GM06990 (cell line): ENCODE results near the gene SAMD14.

ENCODE experiments used
- DNase-seq: peaks from one replicate; pipeline ENCODE4 v3.0.0-alpha.2; 2011; ENCODE audit not compliant: insufficient read length; ENCODE audit errors: extremely low read depth
- H3K27me3 ChIP-seq: replicated peaks from 2 replicates; pipeline ENCODE4 v1.6.0; 2011; ENCODE audit warnings: low read length; ENCODE audit not compliant: control insufficient read depth, insufficient read depth
- H3K36me3 ChIP-seq: 2 replicates; pipeline ENCODE4 v1.5.1; 2011; ENCODE audit warnings: low read length; ENCODE audit not compliant: control insufficient read depth, insufficient read depth
- H3K4me3 ChIP-seq: replicated peaks from 2 replicates; pipeline ENCODE4 v1.5.1; 2011; ENCODE audit warnings: low read depth, mild to moderate bottlenecking, control low read depth, low read length
- CTCF ChIP-seq: IDR thresholded peaks from 2 replicates; pipeline ENCODE4 v1.5.1; 2011; ENCODE audit warnings: low read length, control low read depth, mild to moderate bottlenecking, inconsistent platforms; ENCODE audit not compliant: insufficient read depth, poor library complexity, severe bottlenecking

SAMD14 gene

DNA sequence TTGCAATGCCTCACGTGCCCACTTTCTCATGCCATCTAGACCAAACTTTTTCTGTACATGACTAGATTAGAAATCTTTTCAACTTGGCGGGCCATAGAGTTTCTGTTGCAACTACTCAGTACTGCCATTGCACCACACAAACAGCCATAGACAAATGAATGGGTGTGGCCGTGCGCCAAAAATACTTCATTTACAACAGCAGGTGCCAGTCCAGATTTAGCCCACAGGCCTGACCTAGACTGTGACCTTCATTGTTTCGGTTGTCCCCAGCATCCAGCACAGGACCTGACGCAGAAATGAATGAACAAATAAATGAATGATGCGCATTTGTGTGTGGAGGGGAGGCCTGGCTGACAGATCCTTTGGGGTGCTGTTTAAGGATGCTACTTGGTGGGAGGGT is 49.1 kb downstream of the SAMD14 start:
- no peak for DNase-seq
- no peak overlapping the region for H3K4me3 ChIP-seq
- H3K27me3 ChIP-seq = no peaks in the 10 kb centered on the region
- H3K36me3 ChIP-seq = peaks cover 14% of the 10 kb centered on the region
- no peak for TF ChIP-seq CTCF

DNA sequence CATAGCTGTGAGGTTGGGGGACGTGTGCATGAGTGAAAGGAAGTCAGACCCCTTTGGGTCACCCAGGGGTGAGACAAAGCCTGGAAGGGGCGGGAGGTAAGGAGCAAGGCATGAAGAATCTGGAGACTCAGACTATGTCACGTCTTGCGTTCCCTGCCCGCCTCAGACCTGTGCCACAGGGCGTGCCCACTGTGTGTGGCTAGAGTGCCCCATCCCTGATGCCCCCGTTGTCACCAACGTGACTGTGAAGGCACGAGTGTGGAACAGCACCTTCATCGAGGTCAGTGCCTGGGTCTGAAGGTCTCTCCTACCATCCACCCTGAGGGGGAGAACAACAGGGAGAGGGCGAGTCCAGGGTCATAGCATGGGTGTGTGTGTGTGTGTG is 49.9 kb downstream of the SAMD14 start:
- Histone ChIP-seq H3K4me3 (no peak overlapping the region), H3K27me3 (no peaks in the 10 kb centered on the region), H3K36me3 (peaks cover 14% of the 10 kb centered on the region)
- DNase-seq = no peak
- no peak for TF ChIP-seq CTCF

DNA sequence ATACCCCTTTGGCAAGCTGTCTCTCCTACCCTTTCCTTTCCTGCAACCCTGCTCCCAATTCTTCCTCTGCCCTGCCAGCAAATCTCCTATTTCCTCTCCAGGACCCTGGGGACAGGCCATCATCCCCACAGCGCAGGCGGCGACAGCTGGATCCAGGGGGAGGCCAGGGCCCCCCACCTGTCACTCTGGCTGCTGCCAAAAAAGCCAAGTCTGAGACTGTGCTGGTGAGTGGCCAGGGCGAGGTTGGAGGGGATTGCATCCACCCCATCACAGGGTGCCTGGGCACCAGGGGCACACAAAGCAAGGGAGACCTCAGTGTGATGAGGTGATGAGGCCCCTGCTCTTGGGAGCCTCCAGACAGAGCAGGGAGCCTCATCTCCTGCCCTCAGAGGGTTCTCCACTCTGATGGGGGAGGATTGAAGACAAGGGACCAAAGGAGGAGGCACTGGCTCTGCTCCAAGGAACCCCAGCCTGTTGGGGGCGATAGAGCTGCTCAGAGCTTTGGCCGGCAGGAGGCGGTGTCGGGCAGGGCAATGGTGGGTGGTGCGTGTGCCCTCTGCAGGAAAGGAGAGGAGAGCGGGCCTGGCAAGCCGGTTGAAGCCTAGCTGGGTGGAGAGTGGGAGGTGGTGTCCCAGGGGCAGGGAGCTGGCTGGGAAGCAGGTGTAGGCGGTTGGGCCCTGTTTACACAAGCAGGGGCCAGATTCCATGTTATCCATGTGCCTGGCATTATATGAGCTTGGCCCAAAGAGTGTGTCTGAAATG is 50.4 kb downstream of the SAMD14 start:
- peaks cover 14% of the 10 kb centered on the region for H3K36me3 ChIP-seq
- peak; percentile 100 for TF ChIP-seq CTCF
- DNase-seq = no peak

GRCh38 chr17:50078430-50078829 is 51.5 kb downstream of the SAMD14 start:
- peaks cover 14% of the 10 kb centered on the region for H3K36me3 ChIP-seq
- TF ChIP-seq CTCF = no peak
- no peak for DNase-seq
- no peaks in the 10 kb centered on the region for H3K27me3 ChIP-seq
- H3K4me3 ChIP-seq = no peak overlapping the region

More for the DNA sequence above, 50.4 kb downstream of the SAMD14 start:
- H3K4me3 ChIP-seq = no peak overlapping the region
- no peaks in the 10 kb centered on the region for H3K27me3 ChIP-seq

DNA sequence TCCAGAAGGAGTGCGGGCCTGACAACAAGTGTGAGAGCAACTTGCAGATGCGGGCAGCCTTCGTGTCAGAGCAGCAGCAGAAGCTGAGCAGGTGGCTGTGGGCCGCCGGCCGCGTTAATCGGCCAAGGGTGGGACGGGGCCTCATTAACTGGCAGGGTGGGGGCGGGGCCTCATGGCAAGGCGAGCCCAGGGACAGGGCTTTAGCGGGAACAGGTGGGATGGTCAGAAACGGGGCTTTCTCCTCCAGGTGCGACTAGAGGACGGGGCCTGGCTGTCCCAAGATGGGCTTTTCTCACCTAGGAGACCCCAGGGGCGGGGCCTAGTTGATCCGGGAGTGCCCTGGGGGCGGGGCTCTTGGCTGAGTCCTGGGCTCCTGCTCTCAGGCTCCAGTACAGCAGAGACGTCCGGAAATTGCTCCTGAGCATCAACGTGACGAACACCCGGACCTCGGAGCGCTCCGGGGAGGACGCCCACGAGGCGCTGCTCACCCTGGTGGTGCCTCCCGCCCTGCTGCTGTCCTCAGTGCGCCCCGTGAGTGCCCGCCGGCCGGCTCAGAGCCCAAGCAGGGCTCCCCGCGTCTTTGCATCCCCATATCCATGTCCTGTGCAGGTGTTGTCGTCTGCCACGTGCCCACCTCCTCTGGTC is 53.2 kb downstream of the SAMD14 start:
- no peak overlapping the region for H3K4me3 ChIP-seq
- peaks cover 14% of the 10 kb centered on the region for H3K36me3 ChIP-seq
- no peaks in the 10 kb centered on the region for H3K27me3 ChIP-seq
- no peak for TF ChIP-seq CTCF
- no peak for DNase-seq

- no peak for DNase-seq
- no peak overlapping the region for H3K4me3 ChIP-seq
- TF ChIP-seq CTCF = no peak
- peaks cover 9% of the 10 kb centered on the region for H3K36me3 ChIP-seq
- H3K27me3 ChIP-seq = no peaks in the 10 kb centered on the region
Measured at GRCh38 chr17:50076221-50076590, 53.8 kb downstream of the SAMD14 start.
